NCI-H2029 treated with DMSO at 0.1 percent for 48 hours (cell line): ENCODE data around the gene SATB2.

Experiments
- DNase-seq: peaks from one replicate; lab custom pipeline; 2025; lab: John Stamatoyannopoulos, UW

The SATB2 gene

GRCh38 chr2:199465988-199466691 is 8.4 kb upstream of the SATB2 start:
- no peak for DNase-seq

- no peak for DNase-seq
Observed at GRCh38 chr2:199465390-199465789, 7.7 kb upstream of the SATB2 start.

GRCh38 chr2:199464606-199465352 is 7.0 kb upstream of the SATB2 start:
- no peak for DNase-seq

- DNase-seq = no peak
Observed at GRCh38 chr2:199463708-199464605, 6.2 kb upstream of the SATB2 start.

DNA sequence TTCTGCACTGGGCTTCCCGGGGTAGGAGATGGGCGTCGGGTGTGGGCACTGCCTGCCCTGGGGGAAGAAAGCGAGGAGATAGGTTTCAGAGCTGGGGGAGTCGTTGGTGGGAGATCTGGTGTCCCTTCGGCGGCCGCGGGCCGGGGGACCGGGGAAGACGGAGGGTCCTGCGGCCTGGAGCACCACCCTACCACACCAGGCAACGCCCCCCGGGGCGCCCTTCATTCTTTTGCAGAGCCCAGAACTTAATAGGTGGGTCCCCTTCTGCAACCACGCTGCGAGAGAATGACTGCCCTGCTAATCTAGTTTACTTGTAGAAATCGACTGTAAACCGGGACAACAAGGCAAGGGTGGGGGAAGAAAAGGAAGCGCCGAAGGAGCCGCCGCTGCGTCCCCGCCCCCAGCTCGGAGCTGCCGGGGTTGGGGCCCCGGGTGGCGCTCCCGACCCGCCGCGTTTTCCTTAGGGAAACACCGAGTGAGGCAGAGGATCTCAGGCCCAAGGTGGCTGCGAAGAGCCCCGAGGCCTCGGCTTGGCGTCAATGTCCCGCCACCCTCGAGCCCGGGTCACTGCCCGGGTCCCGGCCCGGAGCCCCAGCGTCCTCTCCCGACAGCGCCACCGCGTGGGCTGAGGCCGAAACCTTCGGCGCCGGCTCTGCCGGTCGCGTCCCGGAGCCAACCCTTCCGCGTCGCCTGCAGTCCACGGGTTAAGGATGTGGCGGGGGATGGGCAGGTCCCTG is 5.4 kb upstream of the SATB2 start:
- DNase-seq = no peak

- no peak for DNase-seq
Observed at GRCh38 chr2:199462347-199462955, 4.7 kb upstream of the SATB2 start.

DNA sequence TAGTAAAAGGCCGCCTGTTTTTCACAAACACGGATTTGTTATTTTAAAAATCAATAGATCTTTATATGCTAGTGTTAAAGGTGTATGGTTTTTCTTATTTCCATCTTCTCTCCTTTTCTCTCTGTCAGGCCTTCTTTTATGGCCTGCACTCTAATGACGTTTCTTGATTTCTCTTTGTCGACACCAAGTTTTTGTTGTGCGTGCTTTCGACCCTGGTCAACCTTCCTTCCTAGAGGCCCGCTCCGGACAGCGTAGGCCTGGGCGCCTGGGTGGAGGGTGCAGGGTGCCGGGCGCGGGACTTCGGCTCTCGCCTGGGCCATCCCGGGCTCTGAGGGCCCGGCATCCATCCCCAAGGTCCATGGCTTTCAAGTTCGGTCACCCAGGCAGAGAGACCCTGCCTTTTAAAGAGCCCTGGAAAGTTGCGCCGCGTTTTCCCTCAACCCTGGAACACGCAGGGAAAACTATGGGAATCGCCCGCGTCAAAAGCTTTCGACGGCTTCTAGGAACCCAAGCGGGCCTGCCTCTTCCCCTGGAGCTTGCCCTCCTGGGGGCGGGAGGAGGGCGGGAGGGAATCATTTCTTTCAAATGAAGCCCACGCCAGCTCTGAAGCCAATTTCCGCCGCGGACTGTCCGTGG is 4.1 kb upstream of the SATB2 start:
- DNase-seq = no peak

DNA sequence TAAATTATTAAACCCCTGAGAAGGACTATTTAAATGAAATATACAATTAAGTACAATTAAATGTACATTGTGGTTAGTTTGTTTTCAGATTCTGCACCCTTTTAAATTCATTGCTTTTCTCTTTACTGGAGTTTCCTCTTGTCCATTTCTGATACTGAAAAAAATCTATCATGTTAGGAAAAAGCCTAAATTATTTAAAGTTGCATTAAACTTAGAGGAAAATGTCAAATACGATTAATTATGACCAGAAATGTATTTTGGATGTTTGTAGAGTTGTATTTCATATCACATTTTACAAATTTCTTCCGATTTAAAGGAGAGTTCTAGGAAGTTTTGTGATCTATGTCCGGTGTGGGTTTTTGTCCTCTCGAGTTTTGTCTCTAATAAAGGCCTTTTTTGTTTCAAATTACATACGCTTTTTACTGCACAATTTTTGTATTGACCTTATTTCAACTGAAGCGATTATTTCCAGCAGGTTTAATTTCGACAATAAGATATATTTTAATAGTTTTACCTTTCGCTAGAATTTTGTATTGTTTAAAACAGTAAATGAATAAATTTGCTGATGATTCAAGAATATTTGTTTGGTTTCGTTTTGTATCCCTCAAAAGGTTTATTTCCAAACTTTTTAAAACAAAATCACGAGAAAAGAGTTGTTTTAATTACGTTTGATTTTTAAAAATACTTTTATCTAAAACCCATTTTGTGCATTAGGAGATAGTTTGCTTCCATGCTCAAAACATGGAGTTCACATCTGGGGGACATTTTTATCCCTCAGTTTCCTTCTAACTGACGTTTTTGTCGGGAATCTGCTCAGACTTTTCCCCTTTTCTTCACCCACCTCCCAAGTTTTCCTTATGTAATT is 3.3 kb upstream of the SATB2 start:
- DNase-seq = no peak

GRCh38 chr2:199460101-199460671 is 2.4 kb upstream of the SATB2 start:
- DNase-seq = no peak

DNA sequence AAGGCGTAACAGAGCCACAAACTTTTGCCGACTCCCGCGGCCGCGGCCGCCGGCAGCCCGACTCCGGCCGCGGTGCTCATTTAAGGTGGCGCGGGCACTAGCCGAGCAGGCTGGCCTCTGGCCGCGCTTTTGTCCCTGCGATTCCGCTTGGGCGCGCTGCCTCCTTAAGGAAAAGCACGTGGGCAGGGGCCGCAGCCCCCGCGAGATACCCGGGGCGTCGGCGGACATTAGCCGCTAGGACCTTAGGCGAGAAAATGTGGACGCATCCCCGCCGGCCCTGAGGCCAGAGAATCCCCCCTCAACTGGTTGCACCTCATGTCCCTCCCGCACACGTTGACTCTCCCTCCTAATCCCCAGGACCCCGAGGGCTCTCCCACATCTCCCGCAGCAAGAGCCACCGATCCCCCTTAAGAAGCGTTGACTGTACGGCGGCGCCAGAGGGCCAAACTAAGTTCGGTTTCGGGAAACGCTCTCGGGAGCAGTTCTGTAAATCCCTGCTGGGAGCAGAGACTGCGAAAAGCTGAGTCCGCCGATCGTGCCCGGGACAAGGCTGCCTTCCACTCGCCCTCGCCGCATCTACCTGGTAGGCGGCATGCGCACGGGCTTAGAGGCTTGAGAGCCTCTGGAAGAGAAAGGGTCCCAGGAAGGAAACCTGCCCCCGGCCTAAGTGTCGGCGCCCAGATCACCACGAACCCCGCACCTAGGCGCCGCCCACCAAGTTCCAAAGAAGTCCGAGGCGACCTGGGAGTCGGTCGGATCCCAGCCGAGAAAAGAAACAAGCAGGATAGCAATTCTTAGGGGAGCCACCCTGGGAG is 1.8 kb upstream of the SATB2 start:
- peak; percentile 14 for DNase-seq

GRCh38 chr2:199458806-199459285 is 1.1 kb upstream of the SATB2 start:
- DNase-seq = no peak

DNA sequence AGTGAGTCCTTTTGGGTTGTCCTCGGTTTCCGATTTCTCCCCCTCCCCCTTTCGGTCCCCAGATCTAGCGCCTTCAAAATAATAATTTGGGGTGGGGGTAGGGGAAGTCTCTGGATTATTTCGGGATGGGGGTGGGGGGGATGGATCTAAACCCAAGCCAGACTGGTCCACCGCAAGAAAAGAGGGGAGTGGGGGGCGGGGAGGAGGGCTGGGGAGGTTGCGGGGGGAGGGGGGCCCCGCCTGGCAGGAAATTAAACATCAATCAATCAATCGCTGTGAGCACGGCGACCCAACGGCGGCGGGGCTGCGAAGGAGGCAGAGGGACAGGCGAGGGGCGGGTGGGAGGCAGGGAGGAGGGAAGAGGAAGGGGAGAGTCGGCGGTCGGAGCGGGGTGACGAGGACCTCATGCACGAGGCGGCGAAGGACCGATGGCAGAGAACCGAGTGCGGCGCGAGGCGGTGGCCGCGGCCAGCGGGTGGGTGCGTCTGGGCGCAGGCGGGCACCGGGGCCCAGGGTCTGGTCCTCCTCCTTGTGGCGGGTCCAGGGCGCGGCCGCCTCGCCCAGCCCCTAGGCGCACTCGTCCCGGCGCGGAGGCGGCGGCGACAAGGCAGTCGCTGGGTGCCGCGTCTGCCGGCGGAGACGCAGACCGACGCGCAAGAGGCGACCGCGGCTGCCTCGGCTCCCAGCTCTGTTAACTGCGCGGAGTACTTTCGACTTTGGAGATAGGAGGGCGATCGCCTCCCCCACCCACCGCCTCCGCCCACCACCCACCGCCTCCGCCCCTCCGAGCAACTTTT is 468 bp upstream of the SATB2 start:
- no peak for DNase-seq

GRCh38 chr2:199456383-199457146 is 1.2 kb downstream of the SATB2 start:
- DNase-seq = no peak

- DNase-seq = peak; percentile 31
Observed at GRCh38 chr2:199455545-199456382, 2.0 kb downstream of the SATB2 start.

- no peak for DNase-seq
Observed at GRCh38 chr2:199455210-199455544, 2.6 kb downstream of the SATB2 start.

DNA sequence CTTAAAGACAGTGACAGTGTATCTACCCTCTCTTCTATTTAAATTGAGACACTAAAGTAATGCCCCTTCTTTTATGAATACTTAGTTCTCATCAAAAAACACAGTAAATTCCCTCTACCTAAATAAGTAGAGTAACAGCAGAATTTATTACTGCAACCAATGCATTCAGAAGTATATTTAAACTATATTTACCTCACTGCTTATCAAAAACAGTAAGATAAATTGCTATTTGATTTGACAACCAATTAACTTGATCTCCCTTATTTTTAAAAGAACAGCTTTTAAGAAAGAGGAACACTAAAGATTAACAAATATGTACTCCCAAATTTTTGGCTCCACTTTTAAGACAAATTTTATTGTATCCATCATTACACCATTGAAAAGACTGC is 4.8 kb downstream of the SATB2 start:
- no peak for DNase-seq
